RWPE2 (cell line): ENCODE measurements around the gene BCL7A.
"Not testable (repeated sequence)": the region's sequence is repeated elsewhere in the genome, so short reads cannot be mapped to it uniquely, and the experiment has no call there.

Source experiments
- ATAC-seq: fragments of 200-7000 bp; cut with Tn5 transposase; 3 replicates; pipeline ENCODE4 v1.9.1; 2021; ENCODE audit warnings: low read depth
- DNase-seq: peaks from one replicate; pipeline ENCODE4 v3.0.0-alpha.2; 2020; ENCODE audit warnings: low spot score
- H3K27ac ChIP-seq: fragments of 450-650 bp; 2 replicates; pipeline ENCODE4 v1.5.1; 2017; ENCODE audit warnings: mild to moderate bottlenecking; ENCODE audit not compliant: poor library complexity, severe bottlenecking
- H3K27me3 ChIP-seq: fragments of 250-450 bp; sonication (Bioruptor Pico); 2 replicates; pipeline ENCODE4 v1.5.1; 2021; ENCODE audit warnings: mild to moderate bottlenecking, moderate library complexity; ENCODE audit not compliant: insufficient read depth, poor library complexity, severe bottlenecking
- H3K36me3 ChIP-seq: fragments of 250-450 bp; sonication (Bioruptor Pico); 2 replicates; pipeline ENCODE4 v1.5.1; 2020; ENCODE audit warnings: low read depth, mild to moderate bottlenecking, moderate library complexity
- H3K4me1 ChIP-seq: fragments of 250-450 bp; sonication (Bioruptor Pico); 2 replicates; pipeline ENCODE4 v1.5.1; 2021; ENCODE audit warnings: mild to moderate bottlenecking, moderate library complexity; ENCODE audit not compliant: insufficient read depth, poor library complexity, severe bottlenecking
- H3K4me3 ChIP-seq: fragments of 250-450 bp; sonication (Bioruptor Pico); 2 replicates; pipeline ENCODE4 v1.5.1; 2021; ENCODE audit warnings: mild to moderate bottlenecking, moderate library complexity; ENCODE audit not compliant: severe bottlenecking
- H3K9me3 ChIP-seq: fragments of 250-450 bp; sonication (Bioruptor Pico); 2 replicates; pipeline ENCODE4 v1.5.1; 2021; ENCODE audit warnings: mild to moderate bottlenecking, moderate library complexity; ENCODE audit not compliant: severe bottlenecking
- TF ChIP-seq, protein P1 (sequence below): fragments of 450-650 bp; IDR thresholded peaks from one replicate; pipeline ENCODE4 v1.5.1; 2017; ENCODE audit warnings: mild to moderate bottlenecking, moderate library complexity; ENCODE audit not compliant: poor library complexity, severe bottlenecking

Gene BCL7A

DNA sequence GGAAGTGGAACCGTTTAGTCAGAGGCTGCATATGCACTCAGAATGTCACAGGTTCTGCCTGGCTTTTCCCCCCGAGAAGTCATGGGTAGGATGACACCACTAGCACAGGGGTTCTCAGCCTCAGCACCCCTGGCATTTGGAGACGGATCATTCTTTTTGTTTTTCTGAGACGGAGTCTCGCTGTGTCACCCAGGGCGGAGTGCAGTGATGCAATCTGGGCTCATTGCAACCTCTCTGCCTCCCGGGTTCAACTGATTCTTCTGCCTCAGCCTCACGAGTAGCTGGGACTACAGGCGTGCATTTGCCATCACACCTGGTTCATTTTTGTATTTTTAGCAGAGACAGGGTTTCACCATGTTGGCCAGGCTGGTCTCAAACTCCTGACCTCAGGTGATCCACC, 28.1 kb downstream of the BCL7A start:
- DNase-seq (no peak), ATAC-seq (no peak)
- Histone ChIP-seq H3K4me3 (no peak overlapping the region), H3K27ac (no peak overlapping the region), H3K27me3 (no peaks in the 10 kb centered on the region), H3K4me1 (no peaks in the 10 kb centered on the region), H3K36me3 (peaks cover 26% of the 10 kb centered on the region), H3K9me3 (no peaks in the 10 kb centered on the region)
- TF ChIP-seq, protein P1, sequence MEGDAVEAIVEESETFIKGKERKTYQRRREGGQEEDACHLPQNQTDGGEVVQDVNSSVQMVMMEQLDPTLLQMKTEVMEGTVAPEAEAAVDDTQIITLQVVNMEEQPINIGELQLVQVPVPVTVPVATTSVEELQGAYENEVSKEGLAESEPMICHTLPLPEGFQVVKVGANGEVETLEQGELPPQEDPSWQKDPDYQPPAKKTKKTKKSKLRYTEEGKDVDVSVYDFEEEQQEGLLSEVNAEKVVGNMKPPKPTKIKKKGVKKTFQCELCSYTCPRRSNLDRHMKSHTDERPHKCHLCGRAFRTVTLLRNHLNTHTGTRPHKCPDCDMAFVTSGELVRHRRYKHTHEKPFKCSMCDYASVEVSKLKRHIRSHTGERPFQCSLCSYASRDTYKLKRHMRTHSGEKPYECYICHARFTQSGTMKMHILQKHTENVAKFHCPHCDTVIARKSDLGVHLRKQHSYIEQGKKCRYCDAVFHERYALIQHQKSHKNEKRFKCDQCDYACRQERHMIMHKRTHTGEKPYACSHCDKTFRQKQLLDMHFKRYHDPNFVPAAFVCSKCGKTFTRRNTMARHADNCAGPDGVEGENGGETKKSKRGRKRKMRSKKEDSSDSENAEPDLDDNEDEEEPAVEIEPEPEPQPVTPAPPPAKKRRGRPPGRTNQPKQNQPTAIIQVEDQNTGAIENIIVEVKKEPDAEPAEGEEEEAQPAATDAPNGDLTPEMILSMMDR: no peak

DNA sequence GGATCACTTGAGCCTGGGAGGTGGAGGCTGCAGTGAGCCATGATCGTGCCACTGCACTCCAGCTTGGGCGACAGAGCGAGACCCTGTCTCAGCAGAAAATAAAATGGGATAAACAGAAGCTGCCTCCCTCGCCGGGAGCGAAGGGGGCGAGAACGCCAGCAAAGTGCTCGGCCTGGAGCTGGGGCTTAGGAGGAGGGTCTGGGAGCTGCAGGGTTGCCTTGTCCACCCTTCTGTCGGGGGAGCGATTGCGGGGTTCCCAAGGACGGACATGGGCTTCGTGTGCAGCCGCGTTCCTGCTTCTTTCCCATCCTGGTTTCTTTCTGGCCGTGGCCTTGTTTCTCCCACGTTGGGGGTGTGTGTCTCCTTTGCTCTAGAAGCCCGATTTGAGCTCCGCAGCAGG, 29.0 kb downstream of the BCL7A start:
- ATAC-seq: no peak
- Histone ChIP-seq H3K4me3 (no peak overlapping the region), H3K27ac (no peak overlapping the region), H3K4me1 (no peaks in the 10 kb centered on the region), H3K9me3 (no peaks in the 10 kb centered on the region), H3K27me3 (no peaks in the 10 kb centered on the region), H3K36me3 (peaks cover 26% of the 10 kb centered on the region)
- no peak for DNase-seq
- TF ChIP-seq, protein P1: no peak

DNA sequence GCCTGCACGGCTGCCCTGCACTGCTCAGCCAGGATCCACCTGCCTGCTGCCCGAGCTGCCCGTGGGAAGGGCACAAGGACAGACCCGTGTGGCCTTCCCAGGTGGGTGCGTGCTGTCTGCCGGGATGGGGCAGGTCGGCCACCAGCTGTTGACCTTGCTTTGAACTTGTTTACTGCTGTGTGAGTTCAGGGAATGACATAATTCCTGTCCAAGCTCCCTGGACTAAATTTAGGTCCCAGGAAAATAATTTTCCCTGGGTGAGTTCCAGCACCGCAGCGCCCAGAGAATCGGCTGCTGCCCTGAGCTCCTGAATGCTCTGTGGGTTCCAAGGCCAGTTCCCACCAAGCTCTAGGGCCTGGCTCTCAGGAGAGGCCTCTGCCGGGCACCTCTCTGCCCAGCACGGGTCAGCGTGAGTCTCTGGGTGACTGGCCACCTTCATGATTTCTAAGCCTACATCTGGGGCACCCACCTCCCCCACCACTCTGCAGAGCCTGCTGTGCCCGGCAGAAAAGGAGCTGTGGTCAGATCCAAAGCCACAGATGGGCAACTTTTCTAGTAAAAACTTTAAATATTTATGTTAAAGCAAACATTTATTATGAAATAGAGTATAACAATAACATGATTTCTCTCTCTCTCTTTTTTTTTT, 29.7 kb downstream of the BCL7A start:
- DNase-seq (no peak), ATAC-seq (no peak)
- H3K27me3 ChIP-seq: no peaks in the 10 kb centered on the region
- H3K4me1 ChIP-seq: no peaks in the 10 kb centered on the region
- H3K36me3 ChIP-seq: peaks cover 24% of the 10 kb centered on the region
- no peaks in the 10 kb centered on the region for H3K9me3 ChIP-seq
- TF ChIP-seq, protein P1: no peak
- H3K27ac ChIP-seq: no peak overlapping the region
- no peak overlapping the region for H3K4me3 ChIP-seq

DNA sequence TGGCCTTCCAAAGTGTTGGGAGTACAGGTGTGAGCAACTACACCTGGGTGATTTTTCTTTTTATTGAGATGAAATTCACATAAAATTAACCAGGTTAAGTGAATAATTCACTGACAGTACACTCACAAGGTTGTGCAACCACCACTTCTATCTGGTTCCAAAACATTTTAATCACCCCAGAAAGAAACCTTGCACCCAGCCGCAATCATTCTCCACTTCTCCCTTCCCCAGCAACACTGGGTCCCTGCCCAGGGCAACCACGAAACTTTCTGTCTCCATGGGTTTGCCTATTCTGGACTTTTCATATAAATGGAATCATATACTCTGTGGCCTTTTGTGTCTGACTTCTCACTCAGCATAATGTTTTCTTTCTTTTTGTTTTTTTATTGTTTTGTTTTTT, 30.6 kb downstream of the BCL7A start:
- Histone ChIP-seq H3K27ac (no peak overlapping the region), H3K4me3 (no peak overlapping the region), H3K4me1 (no peaks in the 10 kb centered on the region), H3K36me3 (peaks cover 27% of the 10 kb centered on the region), H3K27me3 (no peaks in the 10 kb centered on the region), H3K9me3 (no peaks in the 10 kb centered on the region)
- DNase-seq: no peak
- ATAC-seq: no peak
- TF ChIP-seq, protein P1: no peak

DNA sequence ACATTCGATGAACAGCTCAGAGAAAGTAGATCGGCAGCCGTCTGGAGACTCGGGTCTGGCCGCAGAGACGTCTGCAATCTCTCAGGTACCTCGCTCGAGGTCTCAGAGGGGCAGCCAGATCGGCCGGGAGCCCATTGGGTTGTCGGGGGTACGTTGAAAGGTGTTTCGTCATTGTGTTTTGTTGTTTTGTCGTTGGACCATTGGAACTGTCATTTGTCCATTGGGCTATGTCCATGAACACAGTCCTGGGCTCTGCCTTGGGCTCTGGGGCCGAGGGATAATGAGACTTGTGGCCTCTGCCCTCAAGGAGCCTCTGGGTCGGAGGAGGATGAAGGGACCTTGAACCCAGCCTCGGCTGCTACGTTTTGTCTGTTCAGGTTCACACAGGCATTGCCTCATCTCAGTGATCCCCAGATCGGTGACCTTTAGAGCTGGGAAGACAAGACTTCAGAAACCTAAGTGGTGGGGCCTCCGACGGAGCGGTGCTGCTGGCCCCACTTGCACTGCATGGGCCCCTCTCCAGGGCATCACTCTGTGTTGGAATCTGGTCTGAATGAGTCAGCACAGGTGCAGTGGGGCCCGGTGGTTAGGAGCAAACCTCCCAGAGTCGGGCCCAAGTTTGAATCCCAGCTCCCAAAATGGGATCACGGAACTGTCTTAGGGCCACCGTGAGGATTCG, 33.3 kb downstream of the BCL7A start:
- peaks cover 36% of the 10 kb centered on the region for H3K36me3 ChIP-seq
- H3K27ac ChIP-seq: no peak overlapping the region
- H3K4me1 ChIP-seq: no peaks in the 10 kb centered on the region
- H3K4me3 ChIP-seq: no peak overlapping the region
- ATAC-seq (no peak), DNase-seq (no peak)
- no peaks in the 10 kb centered on the region for H3K9me3 ChIP-seq
- TF ChIP-seq, protein P1: no peak
- no peaks in the 10 kb centered on the region for H3K27me3 ChIP-seq

DNA sequence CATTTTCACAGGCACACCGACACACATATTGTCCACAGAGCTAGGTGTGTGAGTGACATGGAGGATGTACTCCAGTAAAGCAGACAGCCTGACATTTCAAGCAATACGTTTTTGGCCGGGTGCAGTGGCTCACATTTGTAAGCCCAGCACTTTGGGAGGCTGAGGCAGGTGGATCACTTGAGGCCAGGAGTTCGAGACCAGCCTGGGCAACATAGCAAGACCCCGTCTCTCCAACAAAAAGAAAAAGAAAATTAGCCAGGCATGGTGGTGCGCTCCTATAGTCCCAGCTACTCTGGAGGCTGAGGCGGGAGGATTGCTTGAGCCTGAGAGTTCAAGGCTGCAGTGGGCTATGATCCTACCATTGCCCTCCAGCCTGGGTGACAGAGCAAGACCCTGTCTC, 34.7 kb downstream of the BCL7A start:
- not testable (repeated sequence) for ATAC-seq, H3K27ac ChIP-seq

More for the DNA sequence above, 34.7 kb downstream of the BCL7A start:
- H3K4me1 ChIP-seq, H3K27me3 ChIP-seq, DNase-seq, H3K4me3 ChIP-seq, H3K9me3 ChIP-seq: not testable (repeated sequence)
- H3K36me3 ChIP-seq: peaks cover 36% of the 10 kb centered on the region
